IMR-90 (cell line): ENCODE data around the gene SLC43A2. TPM values are rescaled to one million over a fixed set of nuclear protein-coding genes. Genes with fewer than 3 reads are reported as not detected.

ENCODE experiments used
- ATAC-seq: fragments of 200-7000 bp; cut with Tn5 transposase; 2 replicates; pipeline ENCODE4 v1.9.1; 2020; ENCODE audit warnings: low read depth, mild to moderate bottlenecking, moderate library complexity
- BruUV-seq: library from RNA; stranded (reverse); fragments of 400-500 nt; replicated peaks from 2 replicates; lab custom pipeline; 2021; lab: Mats Ljungman, UMichigan
- CTCF ChIA-PET: fragments of 300-600 bp; formaldehyde crosslinking; extraction: SDS; loops from one replicate; lab custom pipeline; 2021; ENCODE audit warnings: antibody characterized with exemption; lab: Yijun Ruan, JAX
- POLR2A ChIA-PET: fragments of 300-600 bp; sonication (Branson Sonifier 250); formaldehyde crosslinking; loops from one replicate; lab custom pipeline; 2022; ENCODE audit warnings: antibody characterized with exemption; ENCODE audit not compliant: unreplicated experiment; lab: Charles Lee
- DNase-seq: peaks from one replicate; pipeline ENCODE4 v3.0.0; 2013
- H2AFZ ChIP-seq: replicated peaks from 2 replicates; pipeline ENCODE3; 2013; ENCODE audit warnings: low read length, mild to moderate bottlenecking; ENCODE audit not compliant: poor library complexity
- H2AK5ac ChIP-seq: 2 replicates; pipeline ENCODE4 v1.6.1; 2013; ENCODE audit warnings: low read depth, low read length, inconsistent platforms
- H2AK9ac ChIP-seq: replicated peaks from 2 replicates; pipeline ENCODE3; 2013; ENCODE audit warnings: mild to moderate bottlenecking, low read depth, low read length, moderate library complexity; ENCODE audit not compliant: poor library complexity
- H2BK120ac ChIP-seq: 2 replicates; pipeline ENCODE4 v1.6.1; 2013; ENCODE audit warnings: low read depth, low read length, inconsistent platforms
- H2BK15ac ChIP-seq: 3 replicates; pipeline ENCODE4 v1.6.1; 2013; ENCODE audit warnings: low read depth, low read length, inconsistent platforms
- H2BK20ac ChIP-seq: 2 replicates; pipeline ENCODE4 v1.6.1; 2013; ENCODE audit warnings: low read depth, mild to moderate bottlenecking, inconsistent platforms, low read length, moderate library complexity
- H2BK5ac ChIP-seq: 2 replicates; pipeline ENCODE4 v1.6.1; 2013; ENCODE audit warnings: mild to moderate bottlenecking, low read depth, low read length, inconsistent platforms; ENCODE audit not compliant: poor library complexity, severe bottlenecking
- H3K14ac ChIP-seq: replicated peaks from 2 replicates; pipeline ENCODE4 v1.6.1; 2013; ENCODE audit warnings: low read depth, low read length, inconsistent platforms
- H3K18ac ChIP-seq: 2 replicates; pipeline ENCODE4 v1.6.1; 2013; ENCODE audit warnings: low read depth, low read length, control low read depth
- H3K23ac ChIP-seq: 2 replicates; pipeline ENCODE4 v1.6.1; 2013; ENCODE audit warnings: low read depth, low read length, inconsistent platforms
- H3K27ac ChIP-seq: 2 replicates; pipeline ENCODE4 v1.5.1; 2013; ENCODE audit warnings: mild to moderate bottlenecking, control low read depth, low read length; ENCODE audit not compliant: insufficient read depth
- H3K27me3 ChIP-seq: 2 replicates; pipeline ENCODE4 v1.6.1; 2013; ENCODE audit warnings: low read length; ENCODE audit not compliant: control insufficient read depth, insufficient read depth
- H3K36me3 ChIP-seq: 2 replicates; pipeline ENCODE4 v1.6.1; 2013; ENCODE audit warnings: low read length, mixed read lengths; ENCODE audit not compliant: control insufficient read depth, insufficient read depth
- H3K4ac ChIP-seq: 2 replicates; pipeline ENCODE4 v1.6.1; 2013; ENCODE audit warnings: low read depth, low read length, inconsistent platforms
- H3K4me1 ChIP-seq: 2 replicates; pipeline ENCODE4 v1.6.1; 2013; ENCODE audit warnings: low read length, mixed read lengths; ENCODE audit not compliant: control insufficient read depth, insufficient read depth
- H3K4me2 ChIP-seq: 2 replicates; pipeline ENCODE4 v1.6.1; 2013; ENCODE audit warnings: low read depth, mild to moderate bottlenecking, control low read depth, low read length, moderate library complexity
- H3K4me3 ChIP-seq: 2 replicates; pipeline ENCODE4 v1.5.1; 2013; ENCODE audit warnings: low read depth, mild to moderate bottlenecking, control low read depth, low read length, moderate library complexity; ENCODE audit not compliant: insufficient read depth
- H3K56ac ChIP-seq: 2 replicates; pipeline ENCODE4 v1.6.1; 2013; ENCODE audit warnings: low read length, inconsistent platforms; ENCODE audit not compliant: insufficient read depth; ENCODE audit errors: extremely low read depth
- H3K79me1 ChIP-seq, 2 experiments: 2 replicates each; pipeline ENCODE4 v1.6.1; 2013; ENCODE audit warnings: low read length in 2 of 2, inconsistent platforms in 1 of 2, low read depth in 1 of 2
- H3K9ac ChIP-seq: 2 replicates; pipeline ENCODE4 v1.6.1; 2013; ENCODE audit warnings: low read depth, low read length, control low read depth
- H3K9me1 ChIP-seq: 2 replicates; pipeline ENCODE4 v1.6.1; 2013; ENCODE audit warnings: low read length, inconsistent platforms; ENCODE audit not compliant: insufficient read depth
- H3K9me3 ChIP-seq: 2 replicates; pipeline ENCODE4 v1.6.1; 2013; ENCODE audit warnings: low read length; ENCODE audit not compliant: control insufficient read depth, insufficient read depth
- H4K20me1 ChIP-seq: 2 replicates; pipeline ENCODE4 v1.6.1; 2013; ENCODE audit warnings: low read length, inconsistent platforms; ENCODE audit not compliant: insufficient read depth
- H4K5ac ChIP-seq: 2 replicates; pipeline ENCODE4 v1.6.1; 2013; ENCODE audit warnings: mild to moderate bottlenecking, low read depth, low read length, control low read depth
- H4K8ac ChIP-seq, 2 experiments: 2 replicates each; pipeline ENCODE4 v1.6.1; 2013; ENCODE audit warnings: low read depth in 2 of 2, low read length in 2 of 2, control low read depth in 1 of 2, inconsistent platforms in 1 of 2
- H4K91ac ChIP-seq: 2 replicates; pipeline ENCODE4 v1.6.1; 2013; ENCODE audit warnings: low read depth, low read length, inconsistent platforms; ENCODE audit not compliant: insufficient read depth
- BHLHE40 ChIP-seq: fragments of 150-350 bp; IDR thresholded peaks from 2 replicates; pipeline ENCODE4 v1.6.1; 2016; ENCODE audit warnings: mild to moderate bottlenecking, low read depth, low read length
- CEBPB ChIP-seq: IDR thresholded peaks from 2 replicates; pipeline ENCODE4 v1.6.1; 2012; ENCODE audit warnings: low read depth, low read length, improper control_type of control experiment
- CHD1 ChIP-seq: IDR thresholded peaks from 2 replicates; pipeline ENCODE4 v1.6.1; 2012; ENCODE audit warnings: low read depth, low read length, improper control_type of control experiment
- ELK1 ChIP-seq: fragments of 150-350 bp; IDR thresholded peaks from 2 replicates; pipeline ENCODE4 v1.6.1; 2016; ENCODE audit warnings: low read depth, mild to moderate bottlenecking, low read length, moderate library complexity, borderline replicate concordance
- FOS ChIP-seq: fragments of 150-350 bp; IDR thresholded peaks from 2 replicates; pipeline ENCODE4 v1.6.1; 2016; ENCODE audit warnings: low read depth, low read length
- MAFK ChIP-seq: IDR thresholded peaks from 2 replicates; pipeline ENCODE4 v1.6.1; 2012; ENCODE audit warnings: low read depth, low read length, improper control_type of control experiment
- MAZ ChIP-seq: IDR thresholded peaks from 2 replicates; pipeline ENCODE4 v1.6.1; 2012; ENCODE audit warnings: low read depth, mild to moderate bottlenecking, low read length, improper control_type of control experiment, moderate library complexity, borderline replicate concordance
- MXI1 ChIP-seq: IDR thresholded peaks from 2 replicates; pipeline ENCODE4 v1.6.1; 2012; ENCODE audit warnings: low read depth, mild to moderate bottlenecking, low read length, moderate library complexity, borderline replicate concordance
- NFE2L2 ChIP-seq: fragments of 150-350 bp; IDR thresholded peaks from 2 replicates; pipeline ENCODE4 v1.6.1; 2016; ENCODE audit warnings: low read depth, mild to moderate bottlenecking, low read length
- POLR2A ChIP-seq: IDR thresholded peaks from 2 replicates; pipeline ENCODE4 v1.6.1; 2012; ENCODE audit warnings: mild to moderate bottlenecking, low read depth, low read length
- RAD21 ChIP-seq: IDR thresholded peaks from 2 replicates; pipeline ENCODE4 v1.6.1; 2012; ENCODE audit warnings: low read length, improper control_type of control experiment
- RCOR1 ChIP-seq: IDR thresholded peaks from 2 replicates; pipeline ENCODE4 v1.6.1; 2012; ENCODE audit warnings: mild to moderate bottlenecking, low read length, improper control_type of control experiment; ENCODE audit not compliant: insufficient replicate concordance
- RFX5 ChIP-seq: IDR thresholded peaks from 2 replicates; pipeline ENCODE4 v1.8.0; 2012; ENCODE audit warnings: low read depth, mild to moderate bottlenecking, low read length, moderate library complexity
- SMC3 ChIP-seq: fragments of 150-350 bp; IDR thresholded peaks from 2 replicates; pipeline ENCODE4 v1.6.1; 2016; ENCODE audit warnings: low read depth, mild to moderate bottlenecking, antibody characterized with exemption, low read length, moderate library complexity
- WGBS, 2 experiments: methylation state at CpG; one replicate each; pipeline versions ENCODE4 v1.1.5 to v1.1.7; 2013; ENCODE audit warnings: missing lambda C conversion rate in 2 of 2; ENCODE audit not compliant: insufficient read length in 1 of 2; ENCODE audit errors: extremely low coverage in 2 of 2; 5-methylcytosine and 5-hydroxymethylcytosine counted together
- dilution Hi-C: fragments of 300-500 bp; cut with HindIII; formaldehyde crosslinking; loops from one replicate; pipeline ENCODE4 v1.14.3; 2018; ENCODE audit warnings: low sequenced_read_pairs; ENCODE audit not compliant: unreplicated experiment
- in situ Hi-C: fragments of 300-500 bp; cut with MboI; formaldehyde crosslinking; loops from 3 replicates; pipeline ENCODE4 v1.14.3; 2019; ENCODE audit warnings: low sequenced_read_pairs, inconsistent platforms, mixed read lengths
- intact Hi-C: fragments of 100-400 bp; cut with micrococcal nuclease; formaldehyde crosslinking; loops from 2 replicates; pipeline ENCODE4 v1.10.0; 2022
- polyA plus RNA-seq, 3 experiments: library from polyadenylated mRNA; depleted of rRNA; stranded (reverse); fragments of >200 nt; gene quantifications; 2 replicates each; pipeline ENCODE4 v1.2.3, GENCODE V29; 2012; ENCODE audit warnings: low replicate concordance in 1 of 3
- total RNA-seq: library from RNA; depleted of rRNA; stranded (reverse); fragments of >200 nt; gene quantifications from 2 replicates; pipeline ENCODE4 v1.2.3, GENCODE V29; 2012
- TF ChIP-seq, protein P1 (sequence below): fragments of 150-350 bp; IDR thresholded peaks from 2 replicates; pipeline ENCODE4 v1.6.1; 2017; ENCODE audit warnings: mild to moderate bottlenecking, antibody characterized with exemption, low read length, low read depth

SLC43A2 gene
- total and polyA plus RNA-seq, 2 of the 4 experiments (the other 2 are of a cell fraction) = 3.8 to 9.0 TPM

- no peak overlapping the region for H3K23ac ChIP-seq
- no peak overlapping the region for H3K9ac ChIP-seq
- no peak overlapping the region for H2BK5ac ChIP-seq
- H4K5ac ChIP-seq = no peak overlapping the region
- H3K79me1 ChIP-seq = no peaks in the 10 kb centered on the region
- CTCF ChIA-PET = no interaction called here
- no peak overlapping the region for H3K56ac ChIP-seq
- 0 out of 2 replicates have a peak, but pooled peaks cover 5% of the 10 kb centered on the region for H3K27me3 ChIP-seq
- no peak overlapping the region for H2AK5ac ChIP-seq
- ATAC-seq (no peak), DNase-seq (no peak)
- no peaks in the 10 kb centered on the region for H4K20me1 ChIP-seq
- no peak overlapping the region for H4K91ac ChIP-seq
- no peak overlapping the region for H2AFZ ChIP-seq
- no peaks in the 10 kb centered on the region for H3K9me3 ChIP-seq
- intact Hi-C loops = no loop called here
- no peak overlapping the region for H2BK15ac ChIP-seq
- H3K9me1 ChIP-seq = no peaks in the 10 kb centered on the region
- H3K4me3 ChIP-seq = no peak overlapping the region
- WGBS, 2 experiments = 92% methylated on average over 23 of the region's 45 CpGs; no CpG with 5 or more reads in 1 of the 2 experiments
- H3K4me1 ChIP-seq = no peaks in the 10 kb centered on the region
- no TSS peak for BruUV-seq
- H3K36me3 ChIP-seq = no peaks in the 10 kb centered on the region
- no peak overlapping the region for H4K8ac ChIP-seq
- no peak overlapping the region for H3K14ac ChIP-seq
- H2BK120ac ChIP-seq = no peak overlapping the region
- no peak overlapping the region for H3K4ac ChIP-seq
- no peak overlapping the region for H3K27ac ChIP-seq
- no peak overlapping the region for H3K4me2 ChIP-seq
- H2AK9ac ChIP-seq = no peak overlapping the region
- no peak overlapping the region for H3K18ac ChIP-seq
- no peak overlapping the region for H2BK20ac ChIP-seq
- in situ Hi-C loops = no loop called here
- POLR2A ChIA-PET = no interaction called here
- dilution Hi-C loops = no loop called here
- TF ChIP-seq CHD1 = no peak
- no peak for TF ChIP-seq RFX5
- TF ChIP-seq MXI1 = no peak
- no peak for TF ChIP-seq MAFK
- no peak for TF ChIP-seq SMC3
- TF ChIP-seq MAZ = no peak
- no peak for TF ChIP-seq RCOR1
- no peak for TF ChIP-seq ELK1
- no peak for TF ChIP-seq BHLHE40
- no peak for TF ChIP-seq CEBPB
- TF ChIP-seq, protein P1, sequence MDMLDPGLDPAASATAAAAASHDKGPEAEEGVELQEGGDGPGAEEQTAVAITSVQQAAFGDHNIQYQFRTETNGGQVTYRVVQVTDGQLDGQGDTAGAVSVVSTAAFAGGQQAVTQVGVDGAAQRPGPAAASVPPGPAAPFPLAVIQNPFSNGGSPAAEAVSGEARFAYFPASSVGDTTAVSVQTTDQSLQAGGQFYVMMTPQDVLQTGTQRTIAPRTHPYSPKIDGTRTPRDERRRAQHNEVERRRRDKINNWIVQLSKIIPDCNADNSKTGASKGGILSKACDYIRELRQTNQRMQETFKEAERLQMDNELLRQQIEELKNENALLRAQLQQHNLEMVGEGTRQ = no peak
- no peak for TF ChIP-seq RAD21
- no peak for TF ChIP-seq NFE2L2
- no peak for TF ChIP-seq POLR2A
- no peak for TF ChIP-seq FOS
Measured at GRCh38 chr17:1634841-1635650, 6.4 kb upstream of the SLC43A2 start.
